Hepatocyte (in vitro differentiated cells): Measurements from ENCODE around the gene VPS54. TPM values are rescaled to one million over a fixed set of nuclear protein-coding genes. Genes with fewer than 3 reads are reported as not detected.

Source experiments
- DNase-seq: peaks from one replicate; pipeline ENCODE4 v3.0.0-alpha.2; 2016; ENCODE audit warnings: low spot score
- H2AFZ ChIP-seq: fragments of 200-600 bp; sonication (generic); 2 replicates; pipeline ENCODE4 v1.6.0; 2016; ENCODE audit warnings: antibody characterized with exemption, mild to moderate bottlenecking
- H3K27ac ChIP-seq: fragments of 200-600 bp; sonication (generic); 2 replicates; pipeline ENCODE4 v1.5.1; 2016; ENCODE audit warnings: mild to moderate bottlenecking
- H3K27me3 ChIP-seq: fragments of 200-600 bp; sonication (generic); 2 replicates; pipeline ENCODE4 v1.6.1; 2016
- H3K36me3 ChIP-seq: fragments of 200-600 bp; sonication (generic); replicated peaks from 2 replicates; pipeline ENCODE4 v1.5.1; 2016; ENCODE audit warnings: low read depth; ENCODE audit not compliant: insufficient read depth
- H3K4me1 ChIP-seq: fragments of 200-600 bp; sonication (generic); 2 replicates; pipeline ENCODE4 v1.5.1; 2016; ENCODE audit warnings: mild to moderate bottlenecking, moderate library complexity; ENCODE audit not compliant: insufficient read depth
- H3K4me2 ChIP-seq: fragments of 200-600 bp; sonication (generic); 2 replicates; pipeline ENCODE4 v1.6.0; 2016
- H3K4me3 ChIP-seq: fragments of 200-600 bp; sonication (generic); 2 replicates; pipeline ENCODE4 v1.5.1; 2016; ENCODE audit warnings: mild to moderate bottlenecking
- H3K79me2 ChIP-seq: fragments of 200-600 bp; sonication (generic); 2 replicates; pipeline ENCODE4 v1.6.0; 2017; ENCODE audit warnings: mild to moderate bottlenecking
- H3K9me2 ChIP-seq: fragments of 200-600 bp; sonication (generic); replicated peaks from 2 replicates; pipeline ENCODE4 v1.6.0; 2017; ENCODE audit warnings: mild to moderate bottlenecking; ENCODE audit not compliant: insufficient read depth
- H3K9me3 ChIP-seq: fragments of 200-600 bp; sonication (generic); 2 replicates; pipeline ENCODE4 v1.5.1; 2016; ENCODE audit warnings: low read depth, mild to moderate bottlenecking
- H4K20me1 ChIP-seq: fragments of 200-600 bp; sonication (generic); 2 replicates; pipeline ENCODE4 v1.6.0; 2016; ENCODE audit warnings: mild to moderate bottlenecking; ENCODE audit not compliant: insufficient read depth, poor library complexity, severe bottlenecking
- CTCF ChIP-seq: fragments of 200-600 bp; sonication (generic); IDR thresholded peaks from 2 replicates; pipeline ENCODE4 v1.5.1; 2016; ENCODE audit warnings: antibody characterized with exemption, mild to moderate bottlenecking; ENCODE audit not compliant: poor library complexity
- EZH2 ChIP-seq: fragments of 200-600 bp; sonication (generic); IDR thresholded peaks from 2 replicates; pipeline ENCODE4 v1.6.1; 2016; ENCODE audit warnings: antibody characterized with exemption, mild to moderate bottlenecking, borderline replicate concordance
- EZH2phosphoT487 ChIP-seq: fragments of 200-600 bp; sonication (generic); IDR thresholded peaks from one replicate; pipeline ENCODE4 v1.6.1; 2018; ENCODE audit warnings: antibody characterized with exemption, mild to moderate bottlenecking, low read depth, moderate library complexity; ENCODE audit not compliant: unreplicated experiment, severe bottlenecking
- WGBS: methylation state at CpG from one replicate; pipeline ENCODE4 v1.1.6; 2016; ENCODE audit warnings: low lambda C conversion rate; ENCODE audit errors: missing lambda C conversion rate; 5-methylcytosine and 5-hydroxymethylcytosine counted together
- polyA plus RNA-seq: library from polyadenylated mRNA; unstranded; fragments of >200 nt; fragmentation: Nextera tagmentation; extraction: Ambion mirVana; gene quantifications from 2 replicates; pipeline ENCODE4 v1.2.1, GENCODE V29; 2016
- total RNA-seq: library from RNA; depleted of rRNA; stranded (reverse); fragments of >200 nt; gene quantifications from 2 replicates; pipeline ENCODE4 v1.2.3, GENCODE V29; 2014

Gene VPS54
- total and polyA plus RNA-seq, 2 experiments from 2014 or later: 14.5 to 40.5 TPM

GRCh38 chr2:63983986-63984605, 35.1 kb downstream of the VPS54 start:
- Histone ChIP-seq H3K36me3 (no peaks in the 10 kb centered on the region), H3K27ac (no peak overlapping the region), H3K4me3 (no peak overlapping the region), H3K4me1 (peaks cover 8% of the 10 kb centered on the region), H3K9me3 (no peaks in the 10 kb centered on the region), H2AFZ (no peak overlapping the region), H3K27me3 (no peaks in the 10 kb centered on the region), H4K20me1 (no peaks in the 10 kb centered on the region), H3K9me2 (no peaks in the 10 kb centered on the region), H3K79me2 (peaks cover 58% of the 10 kb centered on the region), H3K4me2 (no peak overlapping the region)
- TF ChIP-seq EZH2: no peak
- no peak for TF ChIP-seq EZH2phosphoT487
- TF ChIP-seq CTCF: no peak
- DNase-seq: no peak
- WGBS: 61% methylated on average over 2 of the region's 2 CpGs

GRCh38 chr2:63982335-63982734, 36.9 kb downstream of the VPS54 start:
- Histone ChIP-seq H3K79me2 (peaks cover 42% of the 10 kb centered on the region), H3K4me2 (no peak overlapping the region), H2AFZ (no peak overlapping the region), H3K9me3 (no peaks in the 10 kb centered on the region), H3K4me3 (no peak overlapping the region), H3K27me3 (no peaks in the 10 kb centered on the region), H4K20me1 (no peaks in the 10 kb centered on the region), H3K36me3 (no peaks in the 10 kb centered on the region), H3K4me1 (peaks cover 8% of the 10 kb centered on the region), H3K27ac (no peak overlapping the region), H3K9me2 (no peaks in the 10 kb centered on the region)
- TF ChIP-seq CTCF (no peak), EZH2phosphoT487 (no peak), EZH2 (no peak)
- WGBS: 87% methylated on average over 4 of the region's 4 CpGs
- no peak for DNase-seq

- no peaks in the 10 kb centered on the region for H3K9me3 ChIP-seq
- H2AFZ ChIP-seq: no peak overlapping the region
- H3K36me3 ChIP-seq: no peaks in the 10 kb centered on the region
- H3K4me1 ChIP-seq: peaks cover 8% of the 10 kb centered on the region
- H3K4me2 ChIP-seq: no peak overlapping the region
- no peak overlapping the region for H3K27ac ChIP-seq
- H4K20me1 ChIP-seq: no peaks in the 10 kb centered on the region
- no peaks in the 10 kb centered on the region for H3K9me2 ChIP-seq
- DNase-seq: no peak
- no peaks in the 10 kb centered on the region for H3K27me3 ChIP-seq
- no peak overlapping the region for H3K4me3 ChIP-seq
- peaks cover 37% of the 10 kb centered on the region for H3K79me2 ChIP-seq
- WGBS: 71% methylated on average over 3 of the region's 3 CpGs
- TF ChIP-seq EZH2: no peak
- no peak for TF ChIP-seq CTCF
- no peak for TF ChIP-seq EZH2phosphoT487
Observed at GRCh38 chr2:63981702-63982103, 37.5 kb downstream of the VPS54 start.

- Histone ChIP-seq H3K4me1 (peaks cover 8% of the 10 kb centered on the region), H2AFZ (no peak overlapping the region), H3K36me3 (no peaks in the 10 kb centered on the region), H3K27me3 (no peaks in the 10 kb centered on the region), H4K20me1 (no peaks in the 10 kb centered on the region), H3K27ac (no peak overlapping the region), H3K4me3 (no peak overlapping the region), H3K4me2 (no peak overlapping the region), H3K79me2 (peaks cover 28% of the 10 kb centered on the region), H3K9me2 (no peaks in the 10 kb centered on the region), H3K9me3 (no peaks in the 10 kb centered on the region)
- DNase-seq: no peak
- no peak for TF ChIP-seq EZH2
Observed at GRCh38 chr2:63980794-63981193, 38.4 kb downstream of the VPS54 start.
